Measurements from ENCODE around the gene FRS3.
"Not testable (repeated sequence)": the region's sequence is repeated elsewhere in the genome, so short reads cannot be mapped to it uniquely, and the experiment has no call there.

Gene FRS3, protein sequence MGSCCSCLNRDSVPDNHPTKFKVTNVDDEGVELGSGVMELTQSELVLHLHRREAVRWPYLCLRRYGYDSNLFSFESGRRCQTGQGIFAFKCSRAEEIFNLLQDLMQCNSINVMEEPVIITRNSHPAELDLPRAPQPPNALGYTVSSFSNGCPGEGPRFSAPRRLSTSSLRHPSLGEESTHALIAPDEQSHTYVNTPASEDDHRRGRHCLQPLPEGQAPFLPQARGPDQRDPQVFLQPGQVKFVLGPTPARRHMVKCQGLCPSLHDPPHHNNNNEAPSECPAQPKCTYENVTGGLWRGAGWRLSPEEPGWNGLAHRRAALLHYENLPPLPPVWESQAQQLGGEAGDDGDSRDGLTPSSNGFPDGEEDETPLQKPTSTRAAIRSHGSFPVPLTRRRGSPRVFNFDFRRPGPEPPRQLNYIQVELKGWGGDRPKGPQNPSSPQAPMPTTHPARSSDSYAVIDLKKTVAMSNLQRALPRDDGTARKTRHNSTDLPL

DNA sequence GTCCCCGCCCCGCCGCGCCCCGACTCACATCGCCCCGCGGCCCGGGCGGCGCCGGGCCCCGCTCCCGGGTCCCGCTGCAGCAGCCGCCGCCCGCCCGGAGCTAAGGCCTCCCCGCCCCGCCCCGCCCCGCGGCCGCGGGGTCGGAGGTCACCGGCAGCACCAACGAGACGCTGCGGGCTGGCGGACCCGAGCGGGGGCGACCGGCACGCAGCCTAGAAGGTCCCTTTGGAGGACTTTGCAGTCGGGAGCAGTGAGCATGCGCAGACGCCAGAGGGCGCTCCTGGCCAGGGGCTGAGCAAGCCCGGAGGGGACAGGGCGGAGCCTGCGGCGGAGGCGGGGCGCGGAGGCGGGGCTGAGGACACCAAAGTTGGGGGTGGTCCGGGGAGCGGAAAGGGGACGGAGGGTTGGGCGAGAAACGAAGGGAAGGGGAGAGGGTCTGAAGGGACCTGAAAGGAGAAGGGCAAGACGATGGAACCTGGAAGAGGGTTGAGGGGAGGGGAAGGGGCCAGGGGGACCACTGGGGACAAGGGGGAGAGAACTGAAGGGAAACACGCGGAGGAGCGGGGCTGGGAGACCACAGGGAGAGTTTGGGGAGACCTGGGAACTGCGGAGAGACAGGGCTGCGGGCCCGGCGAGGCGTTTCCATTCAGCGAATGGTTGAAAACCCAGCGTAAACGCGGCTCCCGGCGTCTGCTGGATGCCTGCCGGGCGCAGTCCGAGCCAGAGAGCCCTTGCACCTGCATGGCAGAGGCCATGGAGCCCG lies at the start of gene FRS3:
FRS3 (minus strand) TSS at position 113 of the 763 bp plus-strand sequence. CDS start 2,913 bp downstream, outside the sequence.
- DNase-seq (ENCODE audit: low read depth in 2 of 2), result peak; percentile 99 to 100

DNA sequence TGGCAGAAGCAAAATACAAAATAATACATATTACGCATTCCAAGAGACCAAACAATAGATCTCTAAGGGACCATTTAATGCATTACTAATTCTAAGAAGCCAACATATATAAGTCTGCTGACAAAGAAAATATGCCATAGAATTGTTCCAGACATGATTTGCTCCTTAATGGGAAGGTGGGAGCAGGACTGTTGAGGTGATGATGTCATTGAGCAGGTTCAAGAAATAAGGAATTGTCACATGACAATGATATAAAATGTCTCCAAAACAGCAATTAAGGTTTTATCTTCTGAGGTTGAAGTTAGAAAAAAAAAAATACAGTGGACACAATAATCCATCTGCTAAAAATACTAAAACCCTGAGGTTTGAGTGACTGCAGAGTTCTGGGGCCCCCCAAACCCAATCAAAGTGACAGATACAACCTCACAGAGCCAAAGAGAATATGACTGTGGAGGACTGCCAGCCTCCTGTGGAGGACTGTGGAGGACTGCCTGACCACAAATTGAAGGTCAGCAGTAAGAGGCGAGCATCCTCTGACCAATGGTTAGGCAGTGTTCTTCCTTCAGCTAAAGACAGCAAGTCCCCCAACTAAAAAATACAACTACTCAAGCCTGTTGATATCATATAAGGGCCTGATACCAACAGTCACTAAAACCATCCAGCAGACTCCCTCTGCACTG lies 46.8 kb upstream of the FRS3 start:
- DNase-seq (ENCODE audit: low read depth in 2 of 2), result no peak

DNA sequence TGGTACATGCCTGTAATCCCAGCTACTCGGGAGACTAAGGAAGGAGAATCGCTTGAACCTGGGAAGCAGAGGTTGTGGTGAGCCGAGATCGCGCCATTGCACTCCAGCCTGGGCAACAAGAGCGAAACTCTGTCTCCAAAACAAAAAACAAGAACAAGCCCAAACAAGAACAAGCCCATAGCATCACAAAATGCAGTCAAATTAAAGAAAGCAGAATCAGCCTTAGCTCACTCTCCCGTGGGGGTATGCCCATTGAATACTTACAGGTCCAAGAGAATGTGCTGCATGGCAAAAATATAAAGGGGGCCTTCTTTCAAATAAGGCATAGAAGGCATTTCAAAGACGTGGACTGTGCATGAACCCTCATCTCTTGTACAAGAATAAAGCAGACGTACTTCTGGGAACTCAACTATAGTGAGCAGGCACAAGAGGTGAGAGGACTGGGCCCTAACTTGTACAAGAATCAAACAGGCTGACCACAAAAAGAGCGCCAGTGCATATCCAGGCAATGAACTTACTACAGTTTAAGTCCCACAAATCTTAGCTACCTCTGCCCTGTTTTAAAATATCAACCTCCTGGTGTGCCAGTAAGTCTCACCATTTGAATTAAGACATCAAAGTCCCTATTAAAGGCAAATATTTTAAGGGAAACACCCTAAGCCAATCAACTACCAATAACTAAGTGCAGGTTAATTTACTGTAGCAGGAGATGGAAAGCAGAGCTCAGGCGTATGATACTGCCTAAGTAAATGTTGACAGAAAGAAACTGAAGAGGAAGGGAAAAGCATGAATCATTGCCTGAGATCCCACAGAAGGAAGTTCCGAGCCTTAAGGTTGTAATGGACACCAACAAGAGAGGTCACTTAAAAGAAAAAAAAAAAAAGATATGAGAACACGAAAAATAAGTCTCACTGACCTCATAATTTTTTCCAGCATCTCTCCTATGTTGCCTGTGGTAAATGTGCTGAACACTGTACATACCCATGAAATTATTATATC lies 45.2 kb upstream of the FRS3 start:
- no peak for DNase-seq (ENCODE audit: low read depth in 2 of 2)

DNA sequence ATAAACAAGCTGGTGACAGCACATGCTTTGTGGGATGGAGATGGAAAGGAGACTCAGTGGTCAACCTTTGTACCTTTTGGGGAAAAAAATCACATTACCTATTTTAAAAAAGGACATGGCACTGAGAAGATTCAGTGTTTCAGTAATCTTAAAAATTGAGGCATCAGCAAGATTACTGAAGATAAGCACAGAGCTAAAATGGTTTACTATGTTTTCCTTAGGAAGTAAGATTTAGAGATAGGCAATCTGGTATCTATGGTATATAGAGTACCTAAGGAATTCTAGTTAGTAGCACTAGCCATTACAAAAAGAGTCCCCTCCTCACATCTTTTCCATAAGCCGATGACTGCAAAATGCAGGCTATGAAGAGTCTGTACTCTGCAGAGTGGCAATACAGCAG lies 43.5 kb upstream of the FRS3 start:
- DNase-seq (ENCODE audit: low read depth in 2 of 2), result no peak

DNA sequence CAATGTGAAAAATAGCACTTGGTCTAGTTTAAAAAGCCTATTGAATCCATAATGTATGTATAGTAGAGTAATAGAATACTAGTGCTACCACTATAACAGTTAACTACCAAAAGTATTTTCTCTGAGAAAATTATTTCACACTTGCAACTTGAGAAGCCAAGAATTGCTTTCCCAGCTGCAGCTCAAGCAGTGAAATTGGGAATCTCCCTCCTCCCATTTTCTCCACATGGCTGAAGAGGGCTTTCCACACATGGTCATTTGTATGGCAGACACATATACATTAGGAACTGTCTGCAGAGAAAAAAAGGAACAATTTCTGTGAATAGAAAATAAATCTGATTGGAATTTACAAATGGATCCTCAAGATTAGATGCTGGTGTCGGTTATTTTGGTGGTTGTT lies 42.3 kb upstream of the FRS3 start:
- no peak for DNase-seq (ENCODE audit: low read depth in 2 of 2)

DNA sequence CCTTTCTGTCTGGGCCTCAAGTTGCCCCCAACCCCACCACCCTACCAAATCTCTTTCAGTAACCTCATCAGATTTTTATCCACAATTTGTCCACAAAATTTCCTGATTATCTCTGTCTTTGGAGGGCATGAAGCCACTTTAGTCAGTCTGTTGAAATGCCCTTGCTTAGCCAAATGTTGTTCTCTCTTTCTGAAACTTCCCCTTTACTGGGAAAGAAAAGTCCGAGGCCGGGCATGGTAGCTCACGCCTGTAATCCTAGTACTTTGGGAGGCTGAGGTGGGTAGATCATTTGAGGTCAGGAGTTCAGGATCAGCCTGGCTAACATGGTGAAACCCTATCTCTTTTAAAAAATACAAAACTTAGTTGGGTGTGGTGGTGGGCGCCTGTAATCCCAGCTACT lies 41.6 kb upstream of the FRS3 start:
- DNase-seq (ENCODE audit: low read depth in 2 of 2), result no peak

DNA sequence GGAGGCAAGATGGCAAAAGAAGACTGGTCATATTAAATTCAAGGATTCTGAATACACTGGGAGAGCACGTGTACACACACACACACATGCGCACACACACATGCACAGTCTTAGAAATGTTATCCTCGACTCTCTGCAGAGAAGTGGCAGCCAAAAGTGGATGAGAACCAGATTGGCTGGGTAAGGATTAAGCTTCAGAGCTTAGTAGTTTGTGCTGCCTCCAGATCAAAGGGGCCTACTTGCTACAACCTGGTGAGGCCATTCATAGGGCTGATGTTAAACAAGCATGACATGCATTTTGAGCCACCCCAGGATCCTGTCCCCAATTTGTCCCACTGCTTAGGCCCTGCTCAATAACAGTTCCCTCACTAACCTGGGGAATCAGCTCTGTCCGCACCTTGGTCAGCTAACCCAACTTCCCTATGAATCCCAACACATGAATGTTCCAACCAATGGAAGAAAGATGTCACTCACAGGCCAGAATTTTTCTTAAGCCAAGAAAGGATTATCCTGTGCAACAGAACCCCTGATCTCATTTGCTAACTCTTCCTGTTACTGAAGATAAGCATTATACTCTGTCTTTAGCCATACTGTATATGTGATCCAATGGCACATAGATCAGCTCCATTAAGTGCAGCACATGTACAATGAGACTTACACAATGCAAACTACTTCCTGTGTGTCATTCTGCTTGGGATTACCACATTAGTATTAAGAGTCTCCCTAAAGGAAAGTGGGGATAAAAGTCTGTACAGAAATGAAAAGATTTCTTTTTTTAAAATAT lies 38.8 kb upstream of the FRS3 start:
- DNase-seq (ENCODE audit: low read depth in 2 of 2), result no peak

DNA sequence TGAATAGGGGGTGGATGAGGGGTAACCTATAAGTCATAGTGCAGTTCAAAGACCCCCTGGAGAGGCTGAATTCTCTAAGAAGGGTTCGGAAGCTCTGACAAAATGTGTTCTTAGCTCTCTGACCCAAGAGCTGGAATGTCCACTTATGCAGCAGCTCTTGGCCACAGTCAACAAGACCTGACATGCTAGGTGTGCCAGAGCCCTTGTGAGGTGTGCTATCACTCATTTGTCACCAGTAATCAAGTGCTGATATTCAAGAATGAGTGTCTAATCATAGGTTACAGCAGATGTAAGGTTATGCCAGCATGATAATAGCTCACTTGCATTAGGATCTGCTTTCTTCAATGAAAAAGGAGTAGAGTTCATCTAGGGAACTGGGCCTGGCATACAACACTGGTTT lies 35.9 kb upstream of the FRS3 start:
- DNase-seq (ENCODE audit: low read depth in 2 of 2), result no peak

DNA sequence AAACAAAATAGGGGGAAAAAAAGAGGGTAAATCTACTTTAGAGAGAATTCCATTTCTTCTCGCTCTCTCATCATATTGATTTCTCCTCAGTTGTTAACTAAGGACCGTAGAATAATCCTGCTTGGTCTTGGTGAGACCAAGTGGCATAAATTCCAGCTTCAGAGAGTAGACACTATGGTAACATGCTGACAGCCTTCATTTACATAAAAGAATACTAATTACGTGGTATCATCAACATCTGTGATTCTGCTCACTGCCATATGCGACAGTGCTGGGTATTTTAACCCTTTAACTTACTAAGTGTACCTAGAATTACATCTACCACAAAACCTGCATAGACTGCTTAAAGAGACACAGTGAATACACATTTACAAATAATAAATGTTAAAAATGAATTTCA lies 34.9 kb upstream of the FRS3 start:
- no peak for DNase-seq (ENCODE audit: low read depth in 2 of 2)

DNA sequence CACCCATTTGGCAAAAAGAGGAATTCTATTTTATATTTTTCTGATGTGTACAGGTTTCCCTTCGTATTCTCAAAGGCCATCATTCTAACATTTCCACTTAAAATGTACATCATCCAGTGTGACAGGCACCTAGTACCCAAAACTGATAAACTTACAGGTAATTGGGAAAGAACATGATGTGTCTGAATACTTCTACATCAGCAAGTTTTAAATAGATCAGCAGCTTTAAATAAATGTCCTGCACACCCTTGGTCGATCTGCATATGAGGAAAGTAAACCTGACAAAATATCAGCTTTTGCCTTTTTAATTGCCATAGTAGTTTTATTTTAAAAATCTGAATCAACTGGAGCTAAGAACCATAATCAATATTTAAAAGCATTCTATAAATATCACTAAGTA lies 34.3 kb upstream of the FRS3 start:
- DNase-seq (ENCODE audit: low read depth in 2 of 2), result no peak

DNA sequence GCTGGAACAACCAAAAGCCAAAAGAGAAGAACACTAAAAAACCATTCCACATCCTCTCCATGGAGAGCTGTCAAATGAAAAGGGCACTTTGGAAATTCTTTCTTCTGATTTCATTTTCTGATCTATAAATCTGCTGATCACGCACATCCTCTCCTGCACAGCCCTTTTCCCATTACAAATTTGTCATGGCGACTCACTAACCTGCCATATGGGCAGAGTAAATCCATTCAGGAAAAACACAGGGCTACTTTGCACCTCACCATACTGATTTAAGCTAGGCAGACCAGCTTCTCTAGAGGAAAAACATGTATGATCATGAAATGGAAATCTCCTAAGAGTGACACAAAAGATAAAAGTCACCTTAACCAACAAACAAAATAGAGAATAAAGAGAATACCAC lies 33.8 kb upstream of the FRS3 start:
- no peak for DNase-seq (ENCODE audit: low read depth in 2 of 2)

DNA sequence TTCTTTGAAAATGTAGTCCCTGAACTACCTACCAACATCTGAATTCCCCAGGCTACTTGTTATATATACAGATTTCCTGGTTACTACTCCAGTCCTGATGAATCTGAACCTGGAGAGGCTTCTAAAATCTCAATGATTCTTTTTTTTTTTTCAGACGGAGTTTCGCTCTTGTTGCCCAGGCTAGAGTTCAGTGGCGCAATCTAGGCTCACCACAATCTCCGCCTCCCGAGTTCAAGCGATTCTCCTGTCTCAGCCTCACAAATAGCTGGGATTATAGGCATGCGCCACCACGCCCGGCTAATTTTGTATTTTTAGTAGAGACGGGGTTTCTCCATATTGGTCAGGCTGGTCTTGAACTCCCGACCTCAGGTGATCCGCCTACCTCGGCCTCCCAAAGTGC lies 32.2 kb upstream of the FRS3 start:
- DNase-seq (ENCODE audit: low read depth in 2 of 2), result not testable (repeated sequence)

DNA sequence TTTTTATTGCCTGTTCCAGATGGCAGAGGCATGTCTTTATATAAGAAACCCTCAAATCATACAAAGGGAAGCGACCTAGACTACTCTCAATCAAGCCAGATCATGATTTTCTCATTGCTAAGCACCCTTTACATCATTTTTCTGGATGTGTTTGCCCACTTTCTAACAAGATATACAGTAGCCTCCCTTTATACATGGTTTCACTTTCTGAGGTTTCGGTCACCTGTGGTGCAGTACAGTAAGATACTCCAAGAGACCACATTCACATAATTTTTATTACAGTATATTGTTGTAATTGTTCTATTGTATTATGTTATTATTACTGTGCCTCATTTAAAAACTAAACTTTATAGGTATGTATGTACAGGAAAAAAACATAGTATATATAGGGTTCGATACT lies 31.4 kb upstream of the FRS3 start:
- no peak for DNase-seq (ENCODE audit: low read depth in 2 of 2)

DNA sequence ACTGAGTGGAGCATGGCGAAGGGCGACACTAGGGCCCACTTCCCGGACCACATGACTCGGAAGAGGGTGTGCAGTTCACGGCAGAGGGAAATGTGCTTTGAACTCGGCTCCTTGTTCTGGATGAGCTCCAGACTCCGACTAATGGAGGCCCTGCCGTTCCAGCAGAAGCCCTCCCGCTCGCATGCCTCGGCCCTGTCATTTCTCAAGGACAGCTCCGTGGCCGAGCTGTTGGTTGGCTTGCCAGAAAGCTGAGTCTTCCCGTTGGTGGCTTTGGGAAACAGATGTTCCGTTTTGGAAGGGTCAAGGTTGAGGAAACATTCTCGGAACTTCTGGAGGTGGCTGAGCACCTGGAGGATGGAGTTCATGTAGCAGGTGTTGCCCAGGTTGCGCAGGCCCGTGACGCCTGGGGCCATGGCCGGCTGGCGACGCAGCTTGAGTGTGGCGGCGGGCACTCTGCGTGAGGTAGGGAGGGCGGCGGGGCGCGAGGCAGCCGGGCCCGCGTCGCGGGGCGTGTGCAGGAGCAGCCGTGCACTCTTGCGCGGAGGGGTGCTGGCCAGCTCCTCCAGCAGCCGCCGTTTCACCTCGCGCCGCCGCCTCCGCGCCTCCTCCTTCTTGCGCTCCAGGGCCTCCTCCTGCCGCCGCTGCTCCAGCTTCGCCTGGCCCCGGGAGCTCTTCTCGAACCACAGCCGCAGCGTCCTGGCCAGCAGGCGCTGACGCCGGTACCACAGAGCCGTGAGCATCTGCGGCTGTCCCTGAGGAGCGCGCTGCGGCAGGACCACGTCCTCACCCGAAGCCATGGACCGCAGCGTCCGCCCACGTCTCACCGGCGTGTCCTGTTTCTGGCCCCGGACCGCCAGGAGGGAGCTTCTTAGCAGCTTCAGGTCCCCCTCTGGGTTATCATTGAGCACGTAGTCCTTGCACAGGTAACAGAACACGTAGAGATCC lies 26.4 kb upstream of the FRS3 start:
- no peak for DNase-seq (ENCODE audit: low read depth in 2 of 2)

DNA sequence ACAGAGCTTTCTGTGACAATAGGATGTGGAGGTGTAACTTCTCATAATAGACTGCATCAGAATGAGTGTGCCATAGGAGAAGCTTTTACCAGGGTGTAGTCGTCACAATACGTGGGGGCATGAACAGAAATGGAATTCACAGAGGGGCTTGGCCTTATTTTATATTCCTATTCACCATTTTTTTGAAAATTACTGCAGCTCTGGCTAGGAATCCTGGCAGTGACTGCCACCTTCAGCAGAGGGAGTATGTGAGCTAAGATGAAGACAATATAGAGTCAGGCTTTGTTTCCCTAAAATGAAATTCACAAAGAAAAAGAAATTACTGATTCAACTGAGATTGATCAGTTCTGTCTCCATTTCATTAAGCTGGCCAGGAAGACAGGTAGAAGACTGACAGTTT lies 21.7 kb upstream of the FRS3 start:
- DNase-seq (ENCODE audit: low read depth in 2 of 2), result no peak

DNA sequence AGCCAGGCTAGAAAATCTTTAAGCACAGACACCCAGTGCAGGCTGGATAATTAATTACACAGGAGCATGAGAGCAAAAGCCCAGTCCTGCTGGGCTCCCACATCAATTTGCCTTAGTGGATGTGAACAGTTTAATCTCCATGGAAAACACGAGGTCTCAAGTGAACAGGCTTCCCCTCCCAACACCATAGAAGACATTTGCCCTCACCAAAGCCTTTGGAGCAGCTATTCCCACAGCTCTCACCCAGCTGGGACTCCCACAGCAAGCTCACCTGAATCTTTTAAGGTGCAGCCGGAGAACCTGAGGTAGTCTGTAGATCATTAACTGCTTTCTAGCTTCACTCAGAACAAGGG lies 19.8 kb upstream of the FRS3 start:
- DNase-seq (ENCODE audit: low read depth in 2 of 2), result no peak

DNA sequence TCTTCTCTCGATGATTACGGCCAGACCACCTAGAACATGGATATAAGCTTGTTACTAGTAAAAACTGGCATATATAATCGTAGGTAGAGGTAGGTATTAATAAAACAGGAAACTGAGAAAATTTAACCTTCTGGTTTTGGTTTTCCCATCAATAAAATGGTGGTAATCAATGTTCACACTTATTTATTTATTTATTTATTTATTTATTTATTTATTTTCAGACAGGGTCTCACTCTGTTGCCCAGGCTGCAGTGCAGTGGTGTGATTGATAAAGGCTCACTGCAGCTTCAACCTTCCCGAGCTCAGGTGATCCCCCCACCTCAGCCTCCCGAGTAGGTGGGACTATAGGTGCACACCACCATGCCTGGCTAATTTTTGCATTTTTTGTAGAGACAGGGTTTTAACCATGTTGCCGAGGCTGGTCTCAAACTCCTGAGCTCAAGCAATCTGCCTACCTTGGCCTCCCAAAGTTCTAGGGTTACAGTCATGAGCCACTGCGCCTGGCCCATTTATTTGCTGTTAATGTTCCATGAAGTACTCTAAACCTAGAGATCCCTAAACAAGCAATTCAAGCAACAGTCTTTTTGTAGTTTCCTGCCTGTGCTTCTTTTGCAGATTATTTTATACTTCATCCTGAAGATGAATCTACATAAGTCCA lies 19.3 kb upstream of the FRS3 start:
- DNase-seq (ENCODE audit: low read depth in 2 of 2), result no peak

DNA sequence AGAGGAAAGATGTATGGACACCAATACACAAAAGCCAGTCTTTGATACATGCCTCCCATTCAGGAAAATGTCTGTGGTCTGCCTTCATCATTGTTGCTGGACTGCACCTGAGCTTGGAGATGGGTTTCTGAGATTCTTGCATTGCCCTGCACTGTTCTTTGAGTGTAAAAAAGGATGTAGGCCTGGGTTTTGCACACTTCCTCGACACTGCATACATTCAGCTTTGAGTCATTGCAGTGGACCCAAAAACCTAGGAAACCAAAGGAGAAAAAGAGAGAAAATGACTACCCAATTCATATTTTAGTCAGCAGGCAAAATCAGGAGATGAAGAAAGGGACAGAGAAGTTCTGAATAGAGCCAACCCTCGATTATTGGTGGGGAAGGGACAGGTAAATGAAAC lies 16.8 kb upstream of the FRS3 start:
- no peak for DNase-seq (ENCODE audit: low read depth in 2 of 2)

DNA sequence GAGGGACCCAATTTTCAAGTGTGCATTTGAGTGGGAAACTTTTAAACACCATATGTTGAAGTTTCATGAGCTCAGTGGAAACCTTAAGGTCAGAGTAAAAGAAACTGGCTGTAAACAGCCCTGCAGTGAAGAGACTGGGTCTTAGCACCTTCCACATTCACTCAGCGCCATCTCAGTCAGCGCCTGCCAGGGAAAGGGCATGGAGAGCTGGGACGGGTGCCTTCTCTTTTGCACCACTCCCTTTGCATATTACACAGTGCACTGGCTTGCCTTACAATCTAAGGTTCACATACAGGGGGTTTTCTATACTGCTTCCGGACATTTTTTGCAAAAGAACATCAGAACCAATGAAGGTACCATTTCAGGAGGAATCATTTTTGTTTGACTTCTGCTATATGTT lies 12.3 kb upstream of the FRS3 start:
- DNase-seq (ENCODE audit: low read depth in 2 of 2), result no peak
